ENCODE measurements around the gene WDR77. TPM values are rescaled to one million over a fixed set of nuclear protein-coding genes. Genes with fewer than 3 reads are reported as not detected.

Gene WDR77
- total RNA-seq, 1 experiment from 2014 or later: 54.2 TPM

- no peaks in the 10 kb centered on the region for H3K4me1 Mint-ChIP-seq (ENCODE audit: insufficient read depth, unreplicated experiment)
- intact Hi-C loops (cut with micrococcal nuclease): no loop called here
- H3K27me3 Mint-ChIP-seq (ENCODE audit: insufficient read depth, unreplicated experiment): no peaks in the 10 kb centered on the region
- H3K36me3 Mint-ChIP-seq (ENCODE audit: insufficient read depth, unreplicated experiment): no peaks in the 10 kb centered on the region
- ChIA-PET CTCF (interaction anchor here (0.5 to 2.2 kb wide), 3 partner anchors 37 to 1460 kb away, joined by 3 to 6 read pairs (median 4); no protein-coding TSS in a partner anchor), POLR2A (no interaction called here)
- H3K27ac Mint-ChIP-seq (ENCODE audit: low read depth, unreplicated experiment): no peak overlapping the region
- no peak overlapping the region for H3K4me3 Mint-ChIP-seq (ENCODE audit: unreplicated experiment)
- TF ChIP-seq CTCF (IDR thresholded peaks at IDR 0.05; ENCODE audit: unreplicated experiment): no peak
- DNase-seq (ENCODE audit: unreplicated experiment): no peak
- BruUV-seq (replicated peaks): no TSS peak
- H3K9me3 Mint-ChIP-seq (ENCODE audit: unreplicated experiment): no peaks in the 10 kb centered on the region
Observed at GRCh38 chr1:111471012-111471411, 22.0 kb upstream of the WDR77 start.

- no peaks in the 10 kb centered on the region for H3K27me3 Mint-ChIP-seq (ENCODE audit: insufficient read depth, unreplicated experiment)
- H3K27ac Mint-ChIP-seq (ENCODE audit: low read depth, unreplicated experiment): no peak overlapping the region
- no peaks in the 10 kb centered on the region for H3K4me1 Mint-ChIP-seq (ENCODE audit: insufficient read depth, unreplicated experiment)
- no peak for TF ChIP-seq CTCF (IDR thresholded peaks at IDR 0.05; ENCODE audit: unreplicated experiment)
- ChIA-PET CTCF (interaction anchor here (0.5 to 2.2 kb wide), 2 partner anchors 38 to 1146 kb away, joined by 3 to 6 read pairs; no protein-coding TSS in a partner anchor), POLR2A (no interaction called here)
- H3K36me3 Mint-ChIP-seq (ENCODE audit: insufficient read depth, unreplicated experiment): no peaks in the 10 kb centered on the region
- BruUV-seq (replicated peaks): no TSS peak
- intact Hi-C loops (cut with micrococcal nuclease): no loop called here
- H3K4me3 Mint-ChIP-seq (ENCODE audit: unreplicated experiment): no peak overlapping the region
- no peak for DNase-seq (ENCODE audit: unreplicated experiment)
- no peaks in the 10 kb centered on the region for H3K9me3 Mint-ChIP-seq (ENCODE audit: unreplicated experiment)
Observed at GRCh38 chr1:111470596-111470995, 21.5 kb upstream of the WDR77 start.

- Mint-ChIP-seq H3K9me3 (ENCODE audit: unreplicated experiment) (no peaks in the 10 kb centered on the region), H3K4me1 (ENCODE audit: insufficient read depth, unreplicated experiment) (no peaks in the 10 kb centered on the region), H3K27me3 (ENCODE audit: insufficient read depth, unreplicated experiment) (no peaks in the 10 kb centered on the region), H3K27ac (ENCODE audit: low read depth, unreplicated experiment) (no peak overlapping the region), H3K36me3 (ENCODE audit: insufficient read depth, unreplicated experiment) (no peaks in the 10 kb centered on the region), H3K4me3 (ENCODE audit: unreplicated experiment) (no peak overlapping the region)
- BruUV-seq (replicated peaks): no TSS peak
- intact Hi-C loops (cut with micrococcal nuclease): no loop called here
- ChIA-PET POLR2A (no interaction called here), CTCF (no interaction called here)
- no peak for DNase-seq (ENCODE audit: unreplicated experiment)
- no peak for TF ChIP-seq CTCF (IDR thresholded peaks at IDR 0.05; ENCODE audit: unreplicated experiment)
Observed at GRCh38 chr1:111469539-111469938, 20.5 kb upstream of the WDR77 start.

- POLR2A ChIA-PET: no interaction called here
- Mint-ChIP-seq H3K9me3 (ENCODE audit: unreplicated experiment) (no peaks in the 10 kb centered on the region), H3K27me3 (ENCODE audit: insufficient read depth, unreplicated experiment) (no peaks in the 10 kb centered on the region), H3K27ac (ENCODE audit: low read depth, unreplicated experiment) (no peak overlapping the region), H3K4me3 (ENCODE audit: unreplicated experiment) (no peak overlapping the region), H3K36me3 (ENCODE audit: insufficient read depth, unreplicated experiment) (no peaks in the 10 kb centered on the region), H3K4me1 (ENCODE audit: insufficient read depth, unreplicated experiment) (no peaks in the 10 kb centered on the region)
- BruUV-seq (replicated peaks): no TSS peak
- TF ChIP-seq CTCF (IDR thresholded peaks at IDR 0.05; ENCODE audit: unreplicated experiment): no peak
- intact Hi-C loops (cut with micrococcal nuclease): no loop called here
- DNase-seq (ENCODE audit: unreplicated experiment): no peak
- CTCF ChIA-PET: interaction anchor here (0.7 kb wide), 1 partner anchor 991 kb away, joined by 3 read pairs; no protein-coding TSS in a partner anchor
Observed at GRCh38 chr1:111468717-111469100, 19.7 kb upstream of the WDR77 start.
